Hepatocyte (in vitro differentiated cells): ENCODE data around the gene PDK1.

Source experiments
- CTCF ChIP-seq: fragments of 200-600 bp; sonication (generic); IDR thresholded peaks from 2 replicates; pipeline ENCODE4 v1.5.1; 2016; ENCODE audit warnings: antibody characterized with exemption, mild to moderate bottlenecking; ENCODE audit not compliant: poor library complexity
- EZH2 ChIP-seq: fragments of 200-600 bp; sonication (generic); IDR thresholded peaks from 2 replicates; pipeline ENCODE4 v1.6.1; 2016; ENCODE audit warnings: antibody characterized with exemption, mild to moderate bottlenecking, borderline replicate concordance
- EZH2phosphoT487 ChIP-seq: fragments of 200-600 bp; sonication (generic); IDR thresholded peaks from one replicate; pipeline ENCODE4 v1.6.1; 2018; ENCODE audit warnings: antibody characterized with exemption, mild to moderate bottlenecking, low read depth, moderate library complexity; ENCODE audit not compliant: unreplicated experiment, severe bottlenecking

GRCh38 chr2:172525601-172526000, 30.3 kb upstream of the PDK1 start:
- TF ChIP-seq CTCF: no peak
- no peak for TF ChIP-seq EZH2
- no peak for TF ChIP-seq EZH2phosphoT487
